ENCODE measurements around the gene TCERG1L. TPM values are rescaled to one million over a fixed set of nuclear protein-coding genes. Genes with fewer than 3 reads are reported as not detected.

TCERG1L gene
- polyA plus RNA-seq, 3 donors: 0.03 to 0.16 TPM; not detected in 1

DNA sequence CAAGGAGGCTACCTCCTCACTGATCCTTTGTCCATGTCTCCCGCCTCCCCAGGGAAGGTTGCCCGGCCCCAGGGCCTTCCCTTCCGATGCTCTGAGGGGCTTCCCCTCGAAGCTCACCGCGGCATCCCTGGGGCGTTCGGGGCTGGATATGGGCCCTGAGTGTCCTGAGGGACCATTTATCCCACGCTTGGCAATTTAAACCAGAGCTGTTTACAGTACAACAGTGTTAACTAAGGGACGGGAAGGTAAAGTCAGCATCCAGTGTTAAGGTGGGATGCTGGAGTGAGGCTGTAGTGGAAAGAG, 92.0 kb downstream of the TCERG1L start:
- 82 to 88% (median 86%) methylated on average over 10 of the region's 10 CpGs for WGBS, 3 donors
- no peak overlapping the region for H3K27ac ChIP-seq (ENCODE audit: low read depth, low read length)

DNA sequence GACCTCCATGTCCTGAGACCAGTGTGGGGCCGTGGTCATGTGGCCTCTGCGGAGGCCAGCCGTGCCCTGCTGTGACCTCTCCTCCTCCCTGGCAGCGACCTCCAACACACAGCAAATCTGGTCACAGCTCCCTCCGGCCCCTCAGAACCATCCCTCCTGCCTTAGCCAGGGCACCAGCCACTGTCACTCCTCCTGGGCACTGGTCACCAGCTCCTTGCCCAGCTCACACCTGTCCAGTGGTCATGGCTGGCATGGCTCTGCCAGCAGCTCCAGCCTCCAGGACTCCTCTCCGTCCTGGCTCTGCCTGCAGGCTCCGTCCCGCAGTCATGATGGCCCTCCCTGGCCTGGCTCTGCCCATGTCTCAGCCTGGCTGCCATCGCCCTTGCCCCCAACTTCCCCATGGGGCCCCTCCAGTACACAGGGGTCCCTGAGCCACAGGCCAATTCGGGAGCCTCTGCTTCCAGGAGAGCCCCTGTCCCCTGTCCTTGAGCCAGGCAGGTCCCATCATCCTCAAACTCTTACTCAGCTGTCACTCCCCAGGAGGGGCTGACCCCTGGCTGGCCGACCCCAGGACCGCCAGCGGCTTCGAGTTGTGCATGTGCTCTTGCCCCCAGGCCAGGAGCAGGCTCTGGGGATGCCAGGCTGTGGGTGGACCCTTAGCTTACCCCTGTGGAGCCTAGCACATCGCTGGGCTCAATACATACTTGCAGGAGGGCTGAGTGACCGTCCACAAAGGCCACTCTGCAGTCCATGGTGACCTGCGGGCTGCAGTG, 92.5 kb downstream of the TCERG1L start:
- 83 to 89% (median 84%) methylated on average over 17 of the region's 17 CpGs for WGBS, 3 donors
- H3K27ac ChIP-seq (ENCODE audit: low read depth, low read length): no peak overlapping the region

- WGBS, 3 donors: 73 to 79% (median 77%) methylated on average over 9 of the region's 9 CpGs
- H3K27ac ChIP-seq (ENCODE audit: low read depth, low read length): no peak overlapping the region
Measured at GRCh38 chr10:131216681-131217230, 94.8 kb downstream of the TCERG1L start.

DNA sequence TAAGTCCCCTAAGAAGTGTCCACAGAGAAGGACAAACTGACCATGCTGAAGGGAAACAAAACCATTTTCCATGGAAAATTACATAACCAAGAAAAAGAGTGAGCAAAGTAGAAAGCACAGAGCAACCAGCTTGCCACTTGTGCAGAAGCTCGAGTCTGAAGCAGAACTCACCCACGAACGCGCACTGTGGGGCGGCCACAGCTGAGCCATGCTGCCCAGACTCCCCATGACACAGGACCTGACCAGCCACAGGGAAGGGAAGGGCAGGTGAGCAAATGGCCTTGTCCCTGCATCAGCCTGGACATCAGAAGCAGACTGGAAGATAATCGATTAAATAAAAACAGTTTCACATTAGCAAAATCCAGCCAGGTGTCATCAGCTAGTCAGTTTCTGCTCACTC, 95.7 kb downstream of the TCERG1L start:
- 88 to 94% (median 89%) methylated on average over 6 of the region's 6 CpGs for WGBS, 3 donors
- no peak overlapping the region for H3K27ac ChIP-seq (ENCODE audit: low read depth, low read length)

DNA sequence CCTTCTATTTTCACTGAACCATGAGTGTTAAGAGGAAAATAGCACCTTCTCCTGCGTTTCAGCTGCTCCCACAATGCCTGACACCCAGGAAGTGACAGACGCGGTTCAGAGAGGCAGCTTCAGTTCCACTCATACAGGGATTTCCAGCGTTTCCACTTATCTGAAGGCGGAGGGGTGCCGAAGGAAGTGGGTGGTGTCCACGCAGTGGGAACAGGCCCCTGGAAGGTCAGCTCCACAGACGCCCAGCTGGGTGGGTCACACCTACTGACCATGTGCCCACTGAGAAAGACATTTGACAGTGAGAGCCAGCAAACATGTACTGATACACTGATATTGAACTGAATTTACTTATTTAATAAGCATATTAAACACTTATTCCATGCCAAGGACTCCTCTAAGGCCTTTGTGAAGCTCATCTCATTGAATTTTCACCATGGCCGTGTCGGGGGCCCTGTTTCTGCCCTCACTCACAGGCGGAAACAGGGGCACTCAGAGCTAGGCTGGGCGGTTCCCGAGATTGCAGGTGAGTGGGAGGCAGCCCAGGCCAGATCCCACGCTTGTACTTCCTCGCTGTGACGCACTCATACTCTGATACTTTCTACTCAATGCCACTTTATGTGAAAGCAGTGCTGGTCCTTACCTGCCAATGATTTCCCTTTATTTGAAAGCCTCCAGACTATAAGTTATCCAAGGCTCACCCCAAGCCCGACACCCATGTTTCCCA, 96.8 kb downstream of the TCERG1L start:
- 84 to 88% (median 86%) methylated on average over 17 of the region's 17 CpGs for WGBS, 3 donors
- no peak overlapping the region for H3K27ac ChIP-seq (ENCODE audit: low read depth, low read length)

GRCh38 chr10:131213741-131214505, 97.6 kb downstream of the TCERG1L start:
- WGBS, 3 donors: 67 to 80% (median 79%) methylated on average over 9 of the region's 9 CpGs
- no peak overlapping the region for H3K27ac ChIP-seq (ENCODE audit: low read depth, low read length)

DNA sequence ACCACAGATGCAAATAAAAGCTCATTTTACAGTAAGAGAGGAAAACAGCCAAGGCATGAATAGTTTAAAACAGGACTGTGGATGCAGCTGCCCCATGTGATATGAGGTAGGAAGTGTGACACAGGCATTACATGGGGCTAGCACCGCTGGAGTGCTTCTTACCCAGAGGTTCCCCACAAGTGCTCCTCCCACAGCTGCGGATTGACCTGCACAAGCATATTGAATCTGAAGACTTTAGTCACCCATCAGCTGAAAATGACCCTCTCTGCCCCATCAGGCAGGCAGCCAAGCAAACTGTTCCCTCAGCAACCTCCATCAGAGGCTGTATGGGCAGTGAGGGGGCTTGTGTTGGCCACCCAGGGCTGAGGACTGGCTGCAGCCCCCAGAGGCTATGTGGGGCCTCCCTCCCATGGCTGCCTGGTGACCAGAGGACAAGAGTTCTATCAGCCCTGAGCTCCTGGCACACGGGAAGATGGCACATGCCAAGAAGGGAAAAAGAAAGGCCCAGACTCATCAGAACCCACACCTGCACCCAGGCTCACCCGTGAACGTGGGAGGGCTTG, 98.7 kb downstream of the TCERG1L start:
- H3K27ac ChIP-seq (ENCODE audit: low read depth, low read length): no peak overlapping the region
- WGBS, 3 donors: 62 to 80% (median 73%) methylated on average over 5 of the region's 5 CpGs

- 84 to 91% (median 89%) methylated on average over 2 of the region's 2 CpGs for WGBS, 3 donors
- H3K27ac ChIP-seq (ENCODE audit: low read depth, low read length): no peak overlapping the region
Measured at GRCh38 chr10:131211965-131212619, 99.4 kb downstream of the TCERG1L start.

- no peak overlapping the region for H3K27ac ChIP-seq (ENCODE audit: low read depth, low read length)
- WGBS, 3 donors: 66 to 77% (median 77%) methylated on average over 9 of the region's 9 CpGs
Measured at GRCh38 chr10:131211559-131211958, 100.0 kb downstream of the TCERG1L start.

- 79 to 82% (median 80%) methylated on average over 10 of the region's 10 CpGs for WGBS, 3 donors
- no peak overlapping the region for H3K27ac ChIP-seq (ENCODE audit: low read depth, low read length)
Measured at GRCh38 chr10:131211146-131211545, 100.4 kb downstream of the TCERG1L start.

DNA sequence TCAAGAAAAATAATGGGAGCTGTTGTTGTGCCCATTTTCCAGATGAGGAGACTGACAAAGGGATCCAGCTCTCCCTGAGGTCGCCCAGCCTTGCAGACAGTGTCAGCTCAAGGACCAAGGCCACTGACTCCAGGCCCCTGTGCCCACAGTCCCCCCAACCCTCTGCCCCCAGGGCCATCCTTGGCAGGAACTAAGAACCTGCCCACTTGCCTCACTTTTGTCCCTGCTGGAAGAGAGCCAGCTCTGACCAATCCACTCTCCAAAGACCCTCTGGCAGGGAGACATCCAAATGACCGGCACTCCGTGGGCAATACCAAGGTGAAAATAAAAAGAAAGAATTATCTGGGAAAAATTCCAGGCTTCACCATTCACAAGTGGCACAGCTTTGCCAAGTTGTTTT, 101.3 kb downstream of the TCERG1L start:
- 52 to 68% (median 66%) methylated on average over 3 of the region's 3 CpGs for WGBS, 3 donors
- no peak overlapping the region for H3K27ac ChIP-seq (ENCODE audit: low read depth, low read length)

DNA sequence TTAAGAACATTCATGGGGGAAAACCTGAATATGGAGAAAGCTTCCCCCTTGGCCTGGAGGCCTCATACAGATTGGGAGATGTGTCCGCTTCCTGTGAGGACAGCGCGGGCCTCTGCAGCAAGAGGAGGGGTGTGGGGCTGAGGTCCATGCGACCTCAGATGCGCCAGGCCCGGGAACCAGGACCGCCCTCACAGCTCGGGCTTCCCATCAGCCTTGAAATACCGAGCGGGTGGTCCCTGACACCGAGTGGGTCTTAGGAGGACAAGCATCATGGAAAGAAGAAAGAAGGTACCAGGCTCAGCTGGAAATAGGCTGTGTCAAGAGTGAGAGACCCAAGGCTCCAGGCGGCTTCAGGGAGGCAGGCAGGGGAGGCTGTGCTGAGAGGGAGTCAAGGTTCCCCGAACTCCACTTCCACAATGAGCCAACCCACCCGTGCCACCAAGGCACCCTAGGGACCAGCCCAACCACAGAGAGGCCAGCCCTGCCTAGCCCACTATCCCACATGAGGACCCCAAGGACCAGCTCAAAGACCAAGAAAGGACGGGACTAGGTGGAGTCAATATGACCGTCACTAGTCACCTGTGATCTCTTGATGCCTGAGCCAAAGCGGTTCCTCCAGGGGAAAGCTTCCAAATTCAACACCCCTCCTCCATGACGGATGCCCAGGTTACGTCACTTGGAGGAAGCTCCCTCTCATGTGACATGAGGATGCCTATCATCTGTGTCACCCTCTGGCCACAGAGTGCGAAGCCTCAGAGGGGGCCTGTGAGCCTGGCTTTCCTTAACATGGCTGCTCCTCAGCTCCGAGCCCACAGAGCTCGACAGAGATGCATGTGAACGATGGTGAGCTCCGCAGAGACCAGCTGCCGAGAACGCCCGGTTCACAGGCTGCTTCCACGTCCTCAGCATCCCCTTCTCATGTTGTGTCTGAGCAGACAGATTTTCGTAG, 103.7 kb downstream of the TCERG1L start:
- H3K27ac ChIP-seq (ENCODE audit: low read depth, low read length): no peak overlapping the region
- WGBS, 3 donors: 85 to 91% (median 88%) methylated on average over 29 of the region's 29 CpGs

GRCh38 chr10:131207176-131207575, 104.3 kb downstream of the TCERG1L start:
- WGBS, 3 donors: 50 to 73% (median 68%) methylated on average over 8 of the region's 8 CpGs
- H3K27ac ChIP-seq (ENCODE audit: low read depth, low read length): no peak overlapping the region

GRCh38 chr10:131206111-131206995, 105.2 kb downstream of the TCERG1L start:
- 76 to 79% (median 78%) methylated on average over 26 of the region's 26 CpGs for WGBS, 3 donors
- H3K27ac ChIP-seq (ENCODE audit: low read depth, low read length): no peak overlapping the region

GRCh38 chr10:131205556-131205955, 106.0 kb downstream of the TCERG1L start:
- 72 to 85% (median 77%) methylated on average over 9 of the region's 9 CpGs for WGBS, 3 donors

DNA sequence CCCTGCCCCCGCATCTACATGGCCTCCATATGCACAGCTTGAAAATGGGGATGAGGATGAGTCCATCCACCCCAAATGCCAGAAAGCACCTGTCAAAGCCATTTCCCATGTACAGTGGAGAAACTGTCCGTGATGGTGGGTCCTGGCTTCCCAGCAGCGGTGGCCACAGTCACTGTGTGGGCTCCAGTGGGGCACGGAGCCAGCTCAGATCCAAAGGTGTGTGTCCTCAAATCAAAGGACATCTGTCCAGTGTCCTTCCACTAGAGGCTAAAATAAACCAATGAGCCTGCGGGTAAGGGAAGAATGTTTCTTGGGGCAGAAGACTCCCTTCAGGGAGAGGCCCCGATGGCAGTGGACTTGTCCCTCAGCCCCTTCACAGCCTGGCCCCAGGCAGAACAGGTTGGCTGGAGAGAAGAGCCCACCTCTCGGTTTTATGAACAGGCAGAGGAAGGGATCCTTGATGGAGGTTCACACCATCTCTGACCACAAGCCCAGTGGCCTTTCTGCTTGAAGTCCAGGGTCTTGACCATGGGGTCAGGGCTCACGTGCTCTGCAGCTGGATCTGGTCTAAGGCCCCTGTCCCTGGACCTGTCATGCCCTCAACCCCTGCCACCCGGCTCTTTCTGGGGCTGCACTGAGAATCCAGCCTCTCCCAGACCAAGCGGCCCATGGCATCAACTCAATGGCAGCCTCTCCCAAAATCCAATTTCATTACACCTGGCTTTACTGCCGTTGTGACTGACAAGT, 106.9 kb downstream of the TCERG1L start:
- H3K27ac ChIP-seq (ENCODE audit: low read depth, low read length): no peak overlapping the region
- 85 to 89% (median 87%) methylated on average over 11 of the region's 11 CpGs for WGBS, 3 donors

More at GRCh38 chr10:131205556-131205955, 106.0 kb downstream of the TCERG1L start:
- no peak overlapping the region for H3K27ac ChIP-seq (ENCODE audit: low read depth, low read length)

All from adipose tissue (tissue), 3 donors.